ENCODE results near the gene NET1.

GRCh38 chr10:5476918-5477525 lies 64.7 kb downstream of the NET1 start:
- TF ChIP-seq CTCF (IDR thresholded peaks at IDR 0.05) (no peak), POLR2A (IDR thresholded peaks at IDR 0.05) (no peak), POLR2AphosphoS5 (IDR thresholded peaks at IDR 0.05; ENCODE audit: insufficient read depth in 1 of 2, low read depth in 1 of 2) (no peak)
